Effector memory CD8-positive, alpha-beta T cell (primary cell): ENCODE data around the gene CNTN1.

ENCODE experiments used
- ATAC-seq: fragments of 150-1000 bp; cut with Tn5 transposase; replicated peaks from 2 replicates; pipeline ENCODE4 v1.10.0; 2021; ENCODE audit warnings: mild to moderate bottlenecking, moderate library complexity
- DNase-seq, 3 experiments: peaks; one replicate each; pipeline ENCODE4 v3.0.0; 2021
- H3K27ac Mint-ChIP-seq, 2 donors: one replicate each; pipeline ENCODE4 v1.8.0; 2022; ENCODE audit warnings: mild to moderate bottlenecking in 2 of 2, mixed read lengths in 2 of 2, moderate library complexity in 2 of 2
- H3K27me3 Mint-ChIP-seq, 2 donors: one replicate each; pipeline ENCODE4 v1.8.0; 2022; ENCODE audit warnings: mixed read lengths in 2 of 2
- H3K36me3 Mint-ChIP-seq: one replicate; pipeline ENCODE4 v1.8.0; 2022; ENCODE audit warnings: mild to moderate bottlenecking, moderate library complexity, mixed read lengths; ENCODE audit not compliant: insufficient read depth
- H3K4me1 Mint-ChIP-seq, 2 donors: one replicate each; pipeline ENCODE4 v1.8.0; 2022; ENCODE audit warnings: low read depth in 2 of 2, mixed read lengths in 2 of 2
- H3K4me3 Mint-ChIP-seq, 2 donors: one replicate each; pipeline ENCODE4 v1.8.0; 2022; ENCODE audit warnings: mild to moderate bottlenecking in 2 of 2, mixed read lengths in 2 of 2, moderate library complexity in 2 of 2
- H3K9me3 Mint-ChIP-seq, 2 donors: one replicate each; pipeline ENCODE4 v1.8.0; 2022; ENCODE audit warnings: mixed read lengths in 2 of 2

Gene CNTN1

GRCh38 chr12:40988824-40989223 lies 296.6 kb downstream of the CNTN1 start:
- H3K4me3 Mint-ChIP-seq: no peak overlapping the region
- no peak overlapping the region for H3K27ac Mint-ChIP-seq
- ATAC-seq: no peak
- no peak for DNase-seq
- peaks cover 4 to 16% of the 10 kb centered on the region in 2 donors for H3K9me3 Mint-ChIP-seq
- H3K27me3 Mint-ChIP-seq: no peaks in the 10 kb centered on the region
- no peaks in the 10 kb centered on the region for H3K4me1 Mint-ChIP-seq
- H3K36me3 Mint-ChIP-seq: peaks cover 4% of the 10 kb centered on the region

DNA sequence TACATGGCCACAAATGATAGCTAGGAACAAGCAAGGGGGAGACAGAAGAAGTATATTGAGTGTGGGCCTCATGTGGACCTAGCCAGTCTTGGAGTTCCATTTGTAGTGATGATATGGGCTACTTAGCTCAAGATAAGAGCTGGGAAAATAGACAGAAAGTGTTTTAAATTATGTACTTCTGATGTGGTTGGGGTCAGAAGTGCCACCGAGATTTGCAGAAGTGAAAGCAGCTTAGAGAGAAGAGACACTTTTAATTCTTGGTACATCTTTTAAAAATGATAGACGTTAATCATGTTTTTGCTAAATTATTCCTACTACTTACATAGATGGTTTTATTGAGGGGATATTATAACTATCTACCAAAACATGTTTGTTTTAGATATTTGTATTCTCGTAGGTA lies 297.5 kb downstream of the CNTN1 start:
- Mint-ChIP-seq H3K27ac (no peak overlapping the region), H3K9me3 (peaks cover 4 to 16% of the 10 kb centered on the region in 2 donors), H3K27me3 (no peaks in the 10 kb centered on the region), H3K4me3 (no peak overlapping the region), H3K4me1 (no peaks in the 10 kb centered on the region), H3K36me3 (peaks cover 4% of the 10 kb centered on the region)
- DNase-seq: no peak
- ATAC-seq: no peak

DNA sequence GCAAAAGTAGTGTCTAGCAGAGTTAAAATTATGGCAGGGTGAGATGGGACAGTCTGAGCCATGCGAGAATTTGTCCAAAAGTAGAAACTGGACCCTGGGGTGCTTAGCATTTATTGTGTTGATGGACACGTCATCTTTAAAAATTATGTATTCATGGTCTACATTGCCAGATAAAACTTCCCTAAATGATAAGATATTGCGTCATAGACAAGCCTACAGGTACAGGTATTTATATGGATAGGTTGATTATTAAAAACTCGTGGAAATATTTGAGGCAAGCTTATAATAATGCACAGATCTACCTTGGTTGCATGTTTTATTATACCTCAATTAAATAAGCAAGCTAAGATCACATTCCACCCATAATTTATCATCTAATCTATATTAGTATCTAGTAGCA lies 299.9 kb downstream of the CNTN1 start:
- ATAC-seq (no peak), DNase-seq (no peak)
- Mint-ChIP-seq H3K4me1 (no peaks in the 10 kb centered on the region), H3K9me3 (peaks cover 2 to 4% of the 10 kb centered on the region in 2 donors), H3K27me3 (no peaks in the 10 kb centered on the region), H3K4me3 (no peak overlapping the region), H3K36me3 (peaks cover 4% of the 10 kb centered on the region), H3K27ac (no peak overlapping the region)

- Mint-ChIP-seq H3K27ac (no peak overlapping the region), H3K36me3 (peaks cover 4% of the 10 kb centered on the region), H3K4me1 (no peaks in the 10 kb centered on the region), H3K9me3 (peaks cover 0 to 2% of the 10 kb centered on the region in 2 donors), H3K27me3 (no peaks in the 10 kb centered on the region), H3K4me3 (no peak overlapping the region)
- ATAC-seq (no peak), DNase-seq (no peak)
These were observed 300.4 kb downstream of the CNTN1 start for GRCh38 chr12:40992674-40993073.

DNA sequence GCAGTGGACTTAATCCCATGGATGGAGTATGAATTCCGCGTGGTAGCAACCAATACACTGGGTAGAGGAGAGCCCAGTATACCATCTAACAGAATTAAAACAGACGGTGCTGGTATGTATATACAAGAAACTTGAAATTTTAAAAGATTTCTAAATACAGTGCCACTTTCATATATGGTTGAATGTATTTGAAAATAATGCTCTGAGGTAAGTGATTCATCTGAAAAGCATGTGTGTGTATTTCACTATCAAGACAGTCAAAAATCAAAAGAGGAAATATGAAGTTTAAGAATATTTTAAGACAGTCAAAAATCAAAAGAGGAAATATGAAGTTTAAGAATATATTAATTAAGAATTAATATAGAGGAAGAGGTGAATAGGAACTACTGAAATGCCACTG lies 300.9 kb downstream of the CNTN1 start:
- DNase-seq: no peak
- no peak for ATAC-seq
- Mint-ChIP-seq H3K4me1 (no peaks in the 10 kb centered on the region), H3K9me3 (peaks cover 0 to 2% of the 10 kb centered on the region in 2 donors), H3K4me3 (no peak overlapping the region), H3K27ac (no peak overlapping the region), H3K27me3 (no peaks in the 10 kb centered on the region), H3K36me3 (peaks cover 4% of the 10 kb centered on the region)

DNA sequence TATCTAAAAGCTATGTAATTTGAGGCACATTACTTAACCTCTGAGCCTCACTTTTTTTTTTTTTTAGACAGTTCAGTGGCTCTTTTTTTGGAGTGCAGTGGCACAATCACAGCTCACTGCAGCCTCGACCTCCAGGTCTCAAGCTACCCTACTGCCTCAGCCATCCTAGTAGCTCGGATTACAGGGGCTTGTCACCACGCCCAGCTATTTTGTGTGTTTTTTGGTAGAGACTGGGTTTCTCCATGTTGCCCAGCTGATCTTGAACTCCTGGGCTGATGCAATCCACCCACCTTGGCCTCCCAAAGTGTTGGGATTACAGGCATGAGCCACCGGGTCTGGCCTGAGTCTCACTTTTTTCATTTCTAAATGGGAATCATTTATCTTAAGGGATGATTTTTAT lies 303.9 kb downstream of the CNTN1 start:
- no peak overlapping the region for H3K27ac Mint-ChIP-seq
- peaks cover 4% of the 10 kb centered on the region for H3K36me3 Mint-ChIP-seq

GRCh38 chr12:40999210-40999609 lies 307.0 kb downstream of the CNTN1 start:
- no peaks in the 10 kb centered on the region for H3K27me3 Mint-ChIP-seq
- H3K4me3 Mint-ChIP-seq: no peak overlapping the region
- ATAC-seq: no peak
- no peaks in the 10 kb centered on the region for H3K4me1 Mint-ChIP-seq
- H3K9me3 Mint-ChIP-seq: peaks cover 4 to 8% of the 10 kb centered on the region in 2 donors
- DNase-seq: no peak
- H3K27ac Mint-ChIP-seq: no peak overlapping the region
- no peaks in the 10 kb centered on the region for H3K36me3 Mint-ChIP-seq

More for the DNA sequence above, 303.9 kb downstream of the CNTN1 start:
- Mint-ChIP-seq H3K27me3 (no peaks in the 10 kb centered on the region), H3K4me3 (no peak overlapping the region), H3K9me3 (no peaks in the 10 kb centered on the region), H3K4me1 (no peaks in the 10 kb centered on the region)
- DNase-seq (no peak), ATAC-seq (no peak)

- no peak for ATAC-seq
- DNase-seq: no peak
- Mint-ChIP-seq H3K27me3 (no peaks in the 10 kb centered on the region), H3K9me3 (peaks cover 16 to 52% of the 10 kb centered on the region in 2 donors), H3K4me1 (no peaks in the 10 kb centered on the region), H3K36me3 (no peaks in the 10 kb centered on the region), H3K4me3 (no peak overlapping the region), H3K27ac (no peak overlapping the region)
These were observed 316.2 kb downstream of the CNTN1 start for GRCh38 chr12:41008472-41008871.

DNA sequence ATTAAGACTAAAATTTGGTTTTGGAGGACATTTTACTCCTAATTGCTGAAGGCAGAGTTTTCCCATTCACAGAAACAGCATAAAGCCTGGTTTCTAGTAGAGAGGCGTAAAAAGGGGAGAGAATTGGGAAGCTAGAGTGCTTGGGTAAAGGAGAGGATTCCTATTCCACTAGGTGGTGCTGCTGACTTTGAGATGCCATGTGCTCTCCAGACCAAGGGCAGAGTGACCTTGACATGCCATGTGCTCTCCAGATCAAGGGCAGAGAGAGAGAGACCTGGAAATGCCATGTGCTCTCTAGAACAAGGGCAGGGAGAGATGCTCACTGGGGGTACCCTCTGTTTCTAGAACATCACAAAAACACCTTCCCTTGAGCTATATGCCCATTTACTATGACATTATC lies 319.7 kb downstream of the CNTN1 start:
- Mint-ChIP-seq H3K4me1 (no peaks in the 10 kb centered on the region), H3K36me3 (no peaks in the 10 kb centered on the region), H3K27me3 (no peaks in the 10 kb centered on the region), H3K9me3 (peaks cover 9 to 21% of the 10 kb centered on the region in 2 donors), H3K4me3 (no peak overlapping the region), H3K27ac (no peak overlapping the region)
- DNase-seq (no peak), ATAC-seq (no peak)

DNA sequence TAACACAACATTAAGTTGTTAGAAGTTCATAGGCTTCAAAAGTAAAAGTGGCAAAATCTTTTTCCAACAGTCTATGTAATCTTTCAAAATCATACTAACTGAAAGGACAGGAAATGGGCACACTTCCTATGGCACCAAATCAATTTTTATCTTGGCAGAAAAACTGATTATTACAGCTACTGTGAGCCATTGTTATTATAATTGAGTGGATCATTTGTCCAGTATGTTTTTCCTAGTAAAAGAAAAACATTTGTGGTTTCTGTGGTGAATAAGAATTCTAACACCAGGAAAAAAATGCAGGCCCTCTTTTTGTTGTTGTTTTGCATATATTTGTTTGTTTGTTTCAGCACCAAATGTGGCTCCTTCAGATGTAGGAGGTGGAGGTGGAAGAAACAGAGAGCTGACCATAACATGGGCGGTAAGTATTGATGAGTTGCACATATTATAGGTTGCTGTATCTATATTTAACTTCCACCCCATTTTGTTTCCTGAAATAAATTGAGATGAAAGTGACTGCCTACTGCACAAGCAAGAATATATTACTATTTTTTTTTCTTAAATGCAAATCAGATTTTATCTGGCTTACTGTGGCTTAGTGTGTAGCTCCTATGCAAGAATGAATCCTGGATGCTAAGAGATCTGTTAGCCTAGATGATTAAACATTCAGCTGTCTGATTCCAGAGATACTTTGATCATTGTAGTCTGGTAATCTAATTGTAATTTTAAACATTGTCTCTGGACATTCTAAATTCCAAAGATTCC lies 321.8 kb downstream of the CNTN1 start:
- Mint-ChIP-seq H3K27ac (no peak overlapping the region), H3K9me3 (peaks cover 8 to 9% of the 10 kb centered on the region in 2 donors)
- DNase-seq: no peak

GRCh38 chr12:41014643-41015020 lies 322.4 kb downstream of the CNTN1 start:
- no peaks in the 10 kb centered on the region for H3K27me3 Mint-ChIP-seq
- no peaks in the 10 kb centered on the region for H3K4me1 Mint-ChIP-seq
- DNase-seq (no peak), ATAC-seq (no peak)
- peaks cover 8 to 9% of the 10 kb centered on the region in 2 donors for H3K9me3 Mint-ChIP-seq
- H3K4me3 Mint-ChIP-seq: no peak overlapping the region
- no peak overlapping the region for H3K27ac Mint-ChIP-seq
- no peaks in the 10 kb centered on the region for H3K36me3 Mint-ChIP-seq

More for the DNA sequence above, 321.8 kb downstream of the CNTN1 start:
- no peak for ATAC-seq
- Mint-ChIP-seq H3K4me1 (no peaks in the 10 kb centered on the region), H3K4me3 (no peak overlapping the region), H3K27me3 (no peaks in the 10 kb centered on the region), H3K36me3 (no peaks in the 10 kb centered on the region)

DNA sequence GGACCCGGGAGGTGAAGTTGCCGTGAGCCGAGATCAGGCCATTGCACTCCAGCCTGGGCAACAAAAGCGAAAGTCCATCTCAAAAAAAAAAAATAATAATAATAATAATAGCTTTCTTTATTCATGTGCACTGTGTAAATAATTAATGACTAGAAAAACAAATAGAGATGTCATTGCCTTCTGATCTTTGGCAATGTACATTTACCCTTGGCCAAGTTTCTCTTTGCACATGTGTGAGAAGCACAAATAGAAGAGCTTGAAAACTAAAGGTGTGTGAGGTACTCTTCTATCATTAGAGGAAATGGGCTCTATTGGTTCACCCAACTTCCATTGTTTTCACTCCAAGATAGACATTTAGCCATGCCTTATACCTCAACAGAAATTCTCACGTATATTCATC lies 325.8 kb downstream of the CNTN1 start:
- no peak overlapping the region for H3K27ac Mint-ChIP-seq
- ATAC-seq (no peak), DNase-seq (no peak)
- no peaks in the 10 kb centered on the region for H3K4me1 Mint-ChIP-seq
- no peak overlapping the region for H3K4me3 Mint-ChIP-seq
- H3K9me3 Mint-ChIP-seq: no peaks in the 10 kb centered on the region
- no peaks in the 10 kb centered on the region for H3K36me3 Mint-ChIP-seq
- no peaks in the 10 kb centered on the region for H3K27me3 Mint-ChIP-seq

DNA sequence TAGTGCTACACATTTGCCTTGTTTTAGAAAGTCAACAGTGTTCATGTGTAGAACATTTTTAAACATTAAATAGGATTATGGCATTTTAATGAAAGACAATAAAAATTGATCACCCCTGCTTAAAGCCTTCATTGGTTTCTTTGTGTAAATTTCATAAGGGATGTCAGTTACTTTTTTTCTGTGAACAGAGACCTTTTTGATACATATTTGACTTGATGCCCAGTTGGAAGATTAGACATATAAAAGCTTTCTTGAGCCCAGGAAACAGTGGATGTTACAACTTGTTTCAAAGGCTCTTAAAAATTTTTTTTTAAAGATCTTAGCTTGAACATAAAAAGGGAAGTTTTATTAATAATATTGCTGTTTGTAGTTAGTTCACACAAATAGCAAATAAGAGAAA lies 327.2 kb downstream of the CNTN1 start:
- H3K4me1 Mint-ChIP-seq: no peaks in the 10 kb centered on the region
- no peak overlapping the region for H3K4me3 Mint-ChIP-seq
- H3K27ac Mint-ChIP-seq: no peak overlapping the region
- DNase-seq (no peak), ATAC-seq (no peak)
- no peaks in the 10 kb centered on the region for H3K36me3 Mint-ChIP-seq
- no peaks in the 10 kb centered on the region for H3K27me3 Mint-ChIP-seq
- no peaks in the 10 kb centered on the region for H3K9me3 Mint-ChIP-seq

GRCh38 chr12:41023836-41024235 lies 331.6 kb downstream of the CNTN1 start:
- ATAC-seq (no peak), DNase-seq (no peak)
- H3K9me3 Mint-ChIP-seq: peaks cover 0 to 2% of the 10 kb centered on the region in 2 donors
- H3K27me3 Mint-ChIP-seq: no peaks in the 10 kb centered on the region
- no peaks in the 10 kb centered on the region for H3K4me1 Mint-ChIP-seq
- H3K27ac Mint-ChIP-seq: no peak overlapping the region
- no peaks in the 10 kb centered on the region for H3K36me3 Mint-ChIP-seq
- no peak overlapping the region for H3K4me3 Mint-ChIP-seq
